ENCODE results near the gene ERBIN. TPM values are rescaled to one million over a fixed set of nuclear protein-coding genes. Genes with fewer than 3 reads are reported as not detected.

The ERBIN gene
- polyA plus RNA-seq, 1 of the 3 experiments (the other 2 are of a cell fraction), result 10.3 TPM

DNA sequence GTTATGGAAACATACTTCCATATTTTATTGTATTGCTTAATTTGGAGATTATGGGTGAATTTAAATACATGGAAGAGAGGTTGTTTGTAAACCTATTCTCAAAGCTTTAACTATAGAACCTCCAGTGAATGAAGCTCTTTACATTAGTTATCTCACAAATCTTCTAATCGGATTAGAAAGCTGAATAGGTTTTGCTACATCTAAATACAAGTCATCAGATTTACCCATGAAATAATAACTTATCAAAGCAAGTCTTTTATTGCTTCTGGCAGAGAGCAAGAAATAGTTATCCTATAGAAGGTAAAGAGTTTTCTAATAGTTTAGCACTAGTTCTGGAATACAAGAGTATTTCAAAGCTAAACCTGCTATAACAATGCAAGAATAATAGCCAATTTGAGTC, 113.3 kb downstream of the ERBIN start:
- CTCF ChIA-PET, result interaction anchor here (0.6 to 1.3 kb wide), 2 partner anchors 17 to 37 kb away, joined by 3 read pairs; no protein-coding TSS in a partner anchor
- Histone ChIP-seq H3K4me2 (no peak overlapping the region), H3K79me2 (ENCODE audit: insufficient read depth) (no peaks in the 10 kb centered on the region), H3K4me3 (ENCODE audit: low read depth in 2 of 2, low read length in 1 of 2) (no peak overlapping the region), H3K4me1 (ENCODE audit: control insufficient read depth in 1 of 2, insufficient read depth in 2 of 2, low read depth in 1 of 2, low read length in 1 of 2) (no peaks in the 10 kb centered on the region; a peak in 1 of 4 replicates), H3K9me3 (no peaks in the 10 kb centered on the region), H3K27me3 (ENCODE audit: insufficient read depth) (no peaks in the 10 kb centered on the region), H3K9me2 (no peaks in the 10 kb centered on the region), H4K20me1 (ENCODE audit: insufficient read depth) (no peaks in the 10 kb centered on the region), H2AFZ (ENCODE audit: low read depth) (no peak overlapping the region), H3K36me3 (replicated peaks in 1 of 2; ENCODE audit: control insufficient read depth in 1 of 2, insufficient read depth in 2 of 2, low read length in 1 of 2) (peaks cover 74 to 82% of the 10 kb centered on the region in 2 experiments), H3F3A (replicated peaks; ENCODE audit: insufficient read depth) (peaks cover 5% of the 10 kb centered on the region), H3K9ac (no peak overlapping the region), H3K27ac (ENCODE audit: low read depth in 2 of 2, low read length in 1 of 2) (no peak overlapping the region)
- 83% methylated on average over 1 of the region's 1 CpG for WGBS (ENCODE audit: low lambda C conversion rate)
- DNase-seq, result no peak
- POLR2A ChIA-PET, result no interaction called here
- TF ChIP-seq POLR2AphosphoS5 (IDR thresholded peaks at IDR 0.05; ENCODE audit: low read depth, low read length), result no peak
- TF ChIP-seq CHD2 (IDR thresholded peaks at IDR 0.05; ENCODE audit: low read length, partially characterized antibody), result no peak
- TF ChIP-seq TCF12 (IDR thresholded peaks at IDR 0.05), result no peak
- no peak for TF ChIP-seq FOXJ3 (CRISPR knock-in tag; IDR thresholded peaks at IDR 0.05)
- TF ChIP-seq PBX3 (IDR thresholded peaks at IDR 0.05), result no peak
- no peak for TF ChIP-seq ELF1 (IDR thresholded peaks at IDR 0.05)
- no peak for TF ChIP-seq RXRA (IDR thresholded peaks at IDR 0.05; ENCODE audit: borderline replicate concordance, low read depth)
- TF ChIP-seq, protein P1, sequence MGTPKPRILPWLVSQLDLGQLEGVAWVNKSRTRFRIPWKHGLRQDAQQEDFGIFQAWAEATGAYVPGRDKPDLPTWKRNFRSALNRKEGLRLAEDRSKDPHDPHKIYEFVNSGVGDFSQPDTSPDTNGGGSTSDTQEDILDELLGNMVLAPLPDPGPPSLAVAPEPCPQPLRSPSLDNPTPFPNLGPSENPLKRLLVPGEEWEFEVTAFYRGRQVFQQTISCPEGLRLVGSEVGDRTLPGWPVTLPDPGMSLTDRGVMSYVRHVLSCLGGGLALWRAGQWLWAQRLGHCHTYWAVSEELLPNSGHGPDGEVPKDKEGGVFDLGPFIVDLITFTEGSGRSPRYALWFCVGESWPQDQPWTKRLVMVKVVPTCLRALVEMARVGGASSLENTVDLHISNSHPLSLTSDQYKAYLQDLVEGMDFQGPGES (IDR thresholded peaks at IDR 0.05; ENCODE audit: low read depth, low read length), result no peak

- CTCF ChIA-PET, result interaction anchor here (1.1 kb wide), 1 partner anchor 10 kb away, joined by 4 read pairs; no protein-coding TSS in a partner anchor
- Histone ChIP-seq H3K36me3 (replicated peaks in 1 of 2; ENCODE audit: control insufficient read depth in 1 of 2, insufficient read depth in 2 of 2, low read length in 1 of 2) (peaks cover 81 to 87% of the 10 kb centered on the region in 2 experiments), H2AFZ (ENCODE audit: low read depth) (no peak overlapping the region), H3K4me2 (no peak overlapping the region), H3K27me3 (ENCODE audit: insufficient read depth) (no peaks in the 10 kb centered on the region), H3K9me2 (no peaks in the 10 kb centered on the region), H3K9me3 (no peaks in the 10 kb centered on the region), H3K79me2 (ENCODE audit: insufficient read depth) (no peaks in the 10 kb centered on the region), H3K27ac (ENCODE audit: low read depth in 2 of 2, low read length in 1 of 2) (no peak overlapping the region), H3K4me3 (ENCODE audit: low read depth in 2 of 2, low read length in 1 of 2) (no peak overlapping the region), H4K20me1 (ENCODE audit: insufficient read depth) (no peaks in the 10 kb centered on the region), H3K4me1 (ENCODE audit: control insufficient read depth in 1 of 2, insufficient read depth in 2 of 2, low read depth in 1 of 2, low read length in 1 of 2) (no peaks in the 10 kb centered on the region; a peak in 1 of 4 replicates), H3F3A (replicated peaks; ENCODE audit: insufficient read depth) (peaks cover 17% of the 10 kb centered on the region), H3K9ac (no peak overlapping the region)
- WGBS (ENCODE audit: low lambda C conversion rate), result 97% methylated on average over 1 of the region's 1 CpG
- POLR2A ChIA-PET, result no interaction called here
- DNase-seq, result no peak
- TF ChIP-seq TEAD4 (IDR thresholded peaks at IDR 0.05; ENCODE audit: borderline replicate concordance, insufficient read depth), result no peak
- TF ChIP-seq RCOR1 (IDR thresholded peaks at IDR 0.05; ENCODE audit: low read length), result no peak
- TF ChIP-seq USF1 (IDR thresholded peaks at IDR 0.05; ENCODE audit: borderline replicate concordance, low read depth), result no peak
Measured at GRCh38 chr5:66041627-66042026, 115.3 kb downstream of the ERBIN start.

Measured in SK-N-SH (cell line).